Trophoblast cell (in vitro differentiated cells and primary cell): ENCODE measurements around the gene PIM3.

Source experiments
- DNase-seq, 2 donors: peaks; one replicate each; pipeline ENCODE4 v3.0.0-alpha.2; 2016
- H2AFZ ChIP-seq: 2 replicates; pipeline ENCODE4 v1.6.1; 2013; ENCODE audit warnings: low read length, moderate library complexity, mild to moderate bottlenecking; ENCODE audit not compliant: insufficient read depth, poor library complexity
- H2AK5ac ChIP-seq: 2 replicates; pipeline ENCODE4 v1.6.1; 2013; ENCODE audit warnings: mild to moderate bottlenecking, low read length
- H2BK120ac ChIP-seq: 2 replicates; pipeline ENCODE4 v1.6.1; 2013; ENCODE audit warnings: low read length, mild to moderate bottlenecking, moderate library complexity; ENCODE audit not compliant: insufficient read depth, poor library complexity
- H2BK12ac ChIP-seq: 2 replicates; pipeline ENCODE4 v1.6.1; 2013; ENCODE audit warnings: mild to moderate bottlenecking, low read length, moderate library complexity
- H2BK5ac ChIP-seq: 2 replicates; pipeline ENCODE4 v1.6.1; 2013; ENCODE audit warnings: low read length, low read depth, moderate library complexity, mild to moderate bottlenecking; ENCODE audit not compliant: poor library complexity
- H3K14ac ChIP-seq: 2 replicates; pipeline ENCODE4 v1.6.1; 2013; ENCODE audit warnings: mild to moderate bottlenecking, low read length
- H3K18ac ChIP-seq: 2 replicates; pipeline ENCODE4 v1.6.1; 2013; ENCODE audit warnings: mild to moderate bottlenecking, low read length
- H3K23ac ChIP-seq: 2 replicates; pipeline ENCODE4 v1.6.1; 2013; ENCODE audit warnings: low read length
- H3K27ac ChIP-seq: 2 replicates; pipeline ENCODE4 v1.5.1; 2013; ENCODE audit warnings: low read depth, mild to moderate bottlenecking, inconsistent platforms, low read length, moderate library complexity
- H3K27me3 ChIP-seq: 2 replicates; pipeline ENCODE4 v1.6.1; 2013; ENCODE audit warnings: inconsistent platforms, mild to moderate bottlenecking, low read length, moderate library complexity; ENCODE audit not compliant: insufficient read depth
- H3K36me3 ChIP-seq, 2 experiments: 1 replicate in 1 of 2; 2 replicates in 1 of 2; pipeline ENCODE4 v1.6.1; 2013; ENCODE audit warnings: low read length in 2 of 2, mild to moderate bottlenecking in 2 of 2, moderate library complexity in 1 of 2; ENCODE audit not compliant: insufficient read depth in 2 of 2, control insufficient read depth in 1 of 2
- H3K4ac ChIP-seq: 2 replicates; pipeline ENCODE4 v1.6.1; 2013; ENCODE audit warnings: low read depth, mild to moderate bottlenecking, low read length, moderate library complexity
- H3K4me1 ChIP-seq, 2 experiments: 1 replicate in 1 of 2; 2 replicates in 1 of 2; pipeline ENCODE4 v1.6.1; 2013; ENCODE audit warnings: low read length in 2 of 2, mild to moderate bottlenecking in 2 of 2, moderate library complexity in 1 of 2; ENCODE audit not compliant: insufficient read depth in 2 of 2, control insufficient read depth in 1 of 2
- H3K4me2 ChIP-seq: 2 replicates; pipeline ENCODE4 v1.6.1; 2013; ENCODE audit warnings: inconsistent platforms, mild to moderate bottlenecking, low read length, moderate library complexity
- H3K4me3 ChIP-seq: 2 replicates; pipeline ENCODE4 v1.5.1; 2013; ENCODE audit warnings: mild to moderate bottlenecking, low read depth, low read length, inconsistent platforms
- H3K79me1 ChIP-seq: one replicate; pipeline ENCODE4 v1.6.1; 2013; ENCODE audit warnings: low read length
- H3K79me2 ChIP-seq: 2 replicates; pipeline ENCODE4 v1.6.1; 2013; ENCODE audit warnings: low read length, mild to moderate bottlenecking; ENCODE audit not compliant: control insufficient read depth, insufficient read depth, poor library complexity
- H3K9ac ChIP-seq: 2 replicates; pipeline ENCODE4 v1.6.1; 2013; ENCODE audit warnings: mild to moderate bottlenecking, low read length
- H3K9me3 ChIP-seq: 2 replicates; pipeline ENCODE4 v1.6.1; 2013; ENCODE audit warnings: low read depth, mild to moderate bottlenecking, control low read depth, inconsistent platforms, low read length; ENCODE audit not compliant: insufficient read depth
- H4K12ac ChIP-seq: 2 replicates; pipeline ENCODE4 v1.6.1; 2013; ENCODE audit warnings: low read depth, mild to moderate bottlenecking, low read length, moderate library complexity
- H4K8ac ChIP-seq: 2 replicates; pipeline ENCODE4 v1.6.1; 2013; ENCODE audit warnings: low read depth, mild to moderate bottlenecking, low read length, moderate library complexity
- H4K91ac ChIP-seq: one replicate; pipeline ENCODE4 v1.6.1; 2013; ENCODE audit warnings: low read depth, mild to moderate bottlenecking, low read length, moderate library complexity
- WGBS: extraction: QIAGEN DNeasy Blood & Tissue Kit; methylation state at CpG from one replicate; pipeline ENCODE4 v1.1.7; 2013; ENCODE audit warnings: missing lambda C conversion rate; ENCODE audit not compliant: insufficient read length, insufficient coverage; ENCODE audit errors: extremely low coverage; 5-methylcytosine and 5-hydroxymethylcytosine counted together

PIM3 gene

GRCh38 chr22:49973018-49973961 is 12.7 kb downstream of the PIM3 start:
- no peak overlapping the region for H4K91ac ChIP-seq

GRCh38 chr22:49975543-49976389 is 15.2 kb downstream of the PIM3 start:
- Histone ChIP-seq H3K9ac (no peak overlapping the region), H3K4me2 (no peak overlapping the region), H3K27ac (no peak overlapping the region), H3K4ac (no peak overlapping the region), H2BK5ac (no peak overlapping the region), H3K18ac (no peak overlapping the region), H4K12ac (no peak overlapping the region), H3K79me1 (peaks cover 4% of the 10 kb centered on the region), H2AFZ (no peak overlapping the region), H3K4me1 (peaks cover 4 to 8% of the 10 kb centered on the region in 2 experiments), H2BK120ac (no peak overlapping the region), H2BK12ac (no peak overlapping the region), H4K91ac (no peak overlapping the region), H3K23ac (no peak overlapping the region), H3K14ac (no peak overlapping the region), H3K27me3 (no peaks in the 10 kb centered on the region), H3K36me3 (no peaks in the 10 kb centered on the region), H3K79me2 (no peaks in the 10 kb centered on the region), H4K8ac (no peak overlapping the region), H3K9me3 (peaks cover 7% of the 10 kb centered on the region), H2AK5ac (no peak overlapping the region), H3K4me3 (peak overlapping the region; percentile 38)
- no peak for DNase-seq
- no CpG with 5 or more reads among the region's 17 CpGs for WGBS

More at GRCh38 chr22:49973018-49973961, 12.7 kb downstream of the PIM3 start:
- no peak overlapping the region for H4K12ac ChIP-seq
- H2BK12ac ChIP-seq = no peak overlapping the region
- H3K14ac ChIP-seq = no peak overlapping the region
- H3K9ac ChIP-seq = no peak overlapping the region
- DNase-seq = no peak
- H3K79me1 ChIP-seq = peaks cover 6% of the 10 kb centered on the region
- no peak overlapping the region for H2BK120ac ChIP-seq
- over 99% methylated on average over 5 of the region's 5 CpGs for WGBS
- no peak overlapping the region for H3K18ac ChIP-seq
- no peak overlapping the region for H3K4me2 ChIP-seq
- H2AK5ac ChIP-seq = no peak overlapping the region
- peaks cover 13 to 15% of the 10 kb centered on the region in 2 experiments for H3K4me1 ChIP-seq
- no peak overlapping the region for H3K27ac ChIP-seq
- H3K27me3 ChIP-seq = no peaks in the 10 kb centered on the region
- peak overlapping the region; percentile 54 for H3K4me3 ChIP-seq
- peak overlapping the region; percentile 16 for H3K23ac ChIP-seq
- no peak overlapping the region for H3K4ac ChIP-seq
- H2AFZ ChIP-seq = no peak overlapping the region
- H3K36me3 ChIP-seq = no peaks in the 10 kb centered on the region
- no peak overlapping the region for H4K8ac ChIP-seq
- H3K79me2 ChIP-seq = no peaks in the 10 kb centered on the region
- no peak overlapping the region for H2BK5ac ChIP-seq
- H3K9me3 ChIP-seq = peaks cover 10% of the 10 kb centered on the region

- Histone ChIP-seq H3K4me1 (peaks cover 0 to under 1% of the 10 kb centered on the region in 2 experiments), H4K8ac (no peak overlapping the region), H3K79me2 (no peaks in the 10 kb centered on the region), H2BK5ac (no peak overlapping the region), H2BK12ac (no peak overlapping the region), H3K9me3 (peaks cover 7% of the 10 kb centered on the region), H3K9ac (no peak overlapping the region), H3K14ac (no peak overlapping the region), H4K12ac (no peak overlapping the region), H3K18ac (no peak overlapping the region), H2BK120ac (no peak overlapping the region), H3K4me2 (no peak overlapping the region), H3K79me1 (no peaks in the 10 kb centered on the region), H2AFZ (no peak overlapping the region), H3K23ac (no peak overlapping the region), H2AK5ac (no peak overlapping the region), H3K36me3 (no peaks in the 10 kb centered on the region), H3K27me3 (no peaks in the 10 kb centered on the region), H4K91ac (no peak overlapping the region), H3K4ac (no peak overlapping the region), H3K4me3 (no peak overlapping the region), H3K27ac (no peak overlapping the region)
- peak; percentile 21 to 48 for DNase-seq
- WGBS = no CpG with 5 or more reads among the region's 15 CpGs
These were observed 16.0 kb downstream of the PIM3 start for GRCh38 chr22:49976439-49977175.

GRCh38 chr22:49977578-49977977 is 17.0 kb downstream of the PIM3 start:
- Histone ChIP-seq H3K9ac (no peak overlapping the region), H3K79me1 (no peaks in the 10 kb centered on the region), H2BK5ac (no peak overlapping the region), H3K9me3 (peaks cover 7% of the 10 kb centered on the region), H3K27ac (no peak overlapping the region), H3K23ac (no peak overlapping the region), H2AK5ac (no peak overlapping the region), H3K18ac (no peak overlapping the region), H4K91ac (no peak overlapping the region), H3K79me2 (no peaks in the 10 kb centered on the region), H4K8ac (no peak overlapping the region), H3K36me3 (no peaks in the 10 kb centered on the region), H3K27me3 (no peaks in the 10 kb centered on the region), H2BK12ac (no peak overlapping the region), H3K4ac (no peak overlapping the region), H2BK120ac (no peak overlapping the region), H3K4me1 (no peaks in the 10 kb centered on the region), H4K12ac (no peak overlapping the region), H3K4me3 (no peak overlapping the region), H2AFZ (no peak overlapping the region), H3K14ac (no peak overlapping the region), H3K4me2 (no peak overlapping the region)
- no peak for DNase-seq
- WGBS = no CpG with 5 or more reads among the region's 14 CpGs
